H1 (cell line): ENCODE measurements around the gene PRLHR. TPM values are rescaled to one million over a fixed set of nuclear protein-coding genes. Genes with fewer than 3 reads are reported as not detected.

Source experiments
- CTCF ChIA-PET: fragments of 300-600 bp; sonication (Branson Sonifier 250); formaldehyde crosslinking; loops from one replicate; lab custom pipeline; 2021; ENCODE audit not compliant: partially characterized antibody; lab: Charles Lee
- POLR2A ChIA-PET: fragments of 300-600 bp; sonication (Branson Sonifier 250); formaldehyde crosslinking; loops from one replicate; lab custom pipeline; 2021; ENCODE audit warnings: inconsistent platforms; ENCODE audit not compliant: partially characterized antibody; lab: Charles Lee
- DNase-seq, 2 experiments: peaks; one replicate each; pipeline versions ENCODE4 v3.0.0 to v3.0.0-alpha.2; 2010 to 2022; ENCODE audit warnings: low spot score in 2 of 2, low read depth in 1 of 2, mixed read lengths in 1 of 2
- FAIRE-seq: peaks from 2 replicates; lab custom pipeline; 2011; peaks lifted over from hg19 to GRCh38; lab: Jason Lieb, UNC
- H2AFZ ChIP-seq: 2 replicates; pipeline ENCODE4 v1.8.1; 2012; ENCODE audit warnings: low read length, inconsistent platforms
- H2AK5ac ChIP-seq: 2 replicates; pipeline ENCODE4 v1.6.1; 2013; ENCODE audit warnings: low read depth, low read length
- H2BK120ac ChIP-seq: replicated peaks from 2 replicates; pipeline ENCODE3; 2013; ENCODE audit warnings: low read depth, low read length, inconsistent platforms
- H2BK12ac ChIP-seq: 2 replicates; pipeline ENCODE4 v1.6.1; 2013; ENCODE audit warnings: low read depth, low read length
- H2BK15ac ChIP-seq: 2 replicates; pipeline ENCODE4 v1.6.1; 2013; ENCODE audit warnings: low read length
- H2BK20ac ChIP-seq: 2 replicates; pipeline ENCODE4 v1.6.1; 2013; ENCODE audit warnings: low read length
- H2BK5ac ChIP-seq: 2 replicates; pipeline ENCODE4 v1.6.1; 2013; ENCODE audit warnings: low read depth, low read length
- H3K14ac ChIP-seq: 2 replicates; pipeline ENCODE4 v1.6.1; 2013; ENCODE audit warnings: inconsistent platforms; ENCODE audit not compliant: insufficient read length
- H3K18ac ChIP-seq: 2 replicates; pipeline ENCODE4 v1.6.1; 2013; ENCODE audit warnings: low read length; ENCODE audit errors: extremely low read depth
- H3K23ac ChIP-seq: 2 replicates; pipeline ENCODE4 v1.6.1; 2013; ENCODE audit warnings: inconsistent platforms; ENCODE audit not compliant: insufficient read length
- H3K23me2 ChIP-seq: 2 replicates; pipeline ENCODE4 v1.6.1; 2013; ENCODE audit warnings: low read depth, low read length
- H3K27ac ChIP-seq: 2 replicates; pipeline ENCODE4 v1.6.1; 2011; ENCODE audit warnings: low read depth, low read length, inconsistent platforms
- H3K27me3 ChIP-seq, 4 experiments: replicated peaks in 1 of 4; 1 replicate in 1 of 4; 2 replicates in 3 of 4; pipeline versions ENCODE4 v1.6.1 to v1.8.1; 2011 to 2013; ENCODE audit warnings: low read length in 3 of 4, mild to moderate bottlenecking in 3 of 4, inconsistent platforms in 2 of 4, mixed read lengths in 2 of 4, moderate library complexity in 1 of 4; ENCODE audit not compliant: control insufficient read depth in 3 of 4, insufficient read depth in 3 of 4; ENCODE audit errors: extremely low read depth in 1 of 4
- H3K36me3 ChIP-seq, 4 experiments: 2 replicates each; pipeline versions ENCODE4 v1.6.1 to v1.8.1; 2011 to 2013; ENCODE audit warnings: mild to moderate bottlenecking in 4 of 4, low read length in 3 of 4, moderate library complexity in 2 of 4, control low read depth in 1 of 4, inconsistent platforms in 1 of 4; ENCODE audit not compliant: insufficient read depth in 4 of 4, control insufficient read depth in 2 of 4
- H3K4ac ChIP-seq: replicated peaks from 2 replicates; pipeline ENCODE3; 2013; ENCODE audit warnings: low read length, low read depth, mixed read lengths, inconsistent platforms; ENCODE audit not compliant: insufficient read length
- H3K4me1 ChIP-seq, 4 experiments: replicated peaks in 1 of 4; 1 replicate in 1 of 4; 2 replicates in 3 of 4; pipeline versions ENCODE4 v1.6.1 to v1.8.1; 2011 to 2013; ENCODE audit warnings: low read length in 3 of 4, inconsistent platforms in 2 of 4, mixed read lengths in 1 of 4; ENCODE audit not compliant: insufficient read depth in 4 of 4, control insufficient read depth in 3 of 4
- H3K4me2 ChIP-seq, 2 experiments: 2 replicates each; pipeline versions ENCODE4 v1.6.1 to v1.8.1; 2011 to 2013; ENCODE audit warnings: low read depth in 2 of 2, low read length in 2 of 2, control low read depth in 1 of 2, inconsistent platforms in 1 of 2, mild to moderate bottlenecking in 1 of 2; ENCODE audit not compliant: insufficient read depth in 1 of 2
- H3K4me3 ChIP-seq, 4 experiments: fragments of 200-600, 300-600 bp in 1 of 4; sonication (generic), shearing (Covaris generic), sonication (Bioruptor Twin) in 1 of 4; 2 replicates each; pipeline versions ENCODE4 v1.5.1 to v1.8.1; 2011 to 2016; ENCODE audit warnings: low read length in 4 of 4, low read depth in 3 of 4, control low read depth in 2 of 4, inconsistent platforms in 2 of 4, mild to moderate bottlenecking in 2 of 4, mixed read lengths in 1 of 4, moderate library complexity in 1 of 4; ENCODE audit not compliant: insufficient read depth in 2 of 4; ENCODE audit errors: extremely low read depth in 1 of 4
- H3K56ac ChIP-seq: replicated peaks from 2 replicates; pipeline ENCODE3; 2013; ENCODE audit warnings: low read depth, mild to moderate bottlenecking, mixed read lengths, low read length, inconsistent platforms; ENCODE audit not compliant: insufficient read length
- H3K79me1 ChIP-seq: 2 replicates; pipeline ENCODE4 v1.6.1; 2013; ENCODE audit warnings: low read depth, low read length, control low read depth
- H3K79me2 ChIP-seq, 2 experiments: 2 replicates each; pipeline versions ENCODE4 v1.6.1 to v1.8.1; 2012 to 2013; ENCODE audit warnings: low read length in 2 of 2, mild to moderate bottlenecking in 2 of 2, inconsistent platforms in 1 of 2; ENCODE audit not compliant: insufficient read depth in 2 of 2, control insufficient read depth in 1 of 2
- H3K9ac ChIP-seq, 4 experiments: replicated peaks in 1 of 4; 1 replicate in 1 of 4; 2 replicates in 3 of 4; pipeline versions ENCODE4 v1.6.1 to v1.8.1; 2011 to 2013; ENCODE audit warnings: low read depth in 3 of 4, low read length in 3 of 4, control low read depth in 2 of 4, mild to moderate bottlenecking in 2 of 4, moderate library complexity in 2 of 4, inconsistent platforms in 1 of 4; ENCODE audit errors: extremely low read depth in 1 of 4
- H3K9me3 ChIP-seq, 2 experiments: 2 replicates each; pipeline versions ENCODE4 v1.6.1 to v1.8.1; 2012 to 2013; ENCODE audit warnings: mild to moderate bottlenecking in 2 of 2, moderate library complexity in 2 of 2, control low read depth in 1 of 2, inconsistent platforms in 1 of 2, low read depth in 1 of 2, low read length in 1 of 2, mixed read lengths in 1 of 2; ENCODE audit not compliant: insufficient read depth in 2 of 2
- H4K20me1 ChIP-seq, 2 experiments: replicated peaks in 1 of 2; 2 replicates each; pipeline versions ENCODE3 to v1.8.1; 2011 to 2013; ENCODE audit warnings: inconsistent platforms in 2 of 2, low read length in 2 of 2, mild to moderate bottlenecking in 1 of 2; ENCODE audit not compliant: insufficient read depth in 2 of 2, control insufficient read depth in 1 of 2
- H4K5ac ChIP-seq: 2 replicates; pipeline ENCODE4 v1.6.1; 2013; ENCODE audit warnings: low read length, low read depth, mixed read lengths, inconsistent platforms; ENCODE audit not compliant: insufficient read length
- H4K8ac ChIP-seq: 2 replicates; pipeline ENCODE4 v1.8.0; 2013; ENCODE audit warnings: mild to moderate bottlenecking, moderate library complexity, low read length, inconsistent platforms; ENCODE audit not compliant: insufficient read depth; ENCODE audit errors: extremely low read depth
- H4K91ac ChIP-seq: replicated peaks from 2 replicates; pipeline ENCODE3; 2013; ENCODE audit warnings: low read length, mixed read lengths, inconsistent platforms; ENCODE audit not compliant: insufficient read length
- WGBS, 2 experiments: shearing (Covaris generic) in 1 of 2; methylation state at CpG; one replicate each; pipeline versions ENCODE4 v1.1.6 to v1.1.7; 2013 to 2015; ENCODE audit warnings: low lambda C conversion rate in 2 of 2, mixed read lengths in 2 of 2, inconsistent platforms in 1 of 2, low coverage in 1 of 2, missing lambda C conversion rate in 1 of 2; ENCODE audit not compliant: insufficient replicate concordance in 2 of 2, insufficient coverage in 1 of 2, insufficient read length in 1 of 2; ENCODE audit errors: extremely low coverage in 1 of 2, missing lambda C conversion rate in 1 of 2; 5-methylcytosine and 5-hydroxymethylcytosine counted together
- polyA plus RNA-seq, 7 experiments: library from polyadenylated mRNA; depleted of rRNA in 3 of 7; stranded (reverse) in 5 of 7; unstranded in 2 of 7; fragments of >200 nt in 5 of 7; fragments of 200-250 nt in 2 of 7; gene quantifications; 1 replicate in 5 of 7; 2 replicates in 1 of 7; 4 replicates in 1 of 7; pipeline versions ENCODE4 v1.2.1 to v1.2.3, GENCODE V29; 2011 to 2013; ENCODE audit warnings: missing spikeins in 2 of 7, mixed read lengths in 2 of 7
- total RNA-seq: library from RNA; stranded (reverse); fragmentation: NEBNext Ultra II Directional; extraction: Animal tissue kit (Norgen Biotek cat#: 25700); gene quantifications from 2 replicates; pipeline ENCODE4 v1.2.1, GENCODE V29; 2021

Gene PRLHR
- total and polyA plus RNA-seq, 2 of the 8 experiments (the other 6 are each of a cell fraction or from before 2014, with no cell fraction given): not detected

- Histone ChIP-seq H3K79me2 (no peaks in the 10 kb centered on the region), H3K56ac (no peak overlapping the region), H2BK120ac (no peak overlapping the region), H3K23me2 (no peaks in the 10 kb centered on the region), H2AK5ac (no peak overlapping the region), H3K9me3 (peaks cover 0 to 7% of the 10 kb centered on the region in 2 experiments; a peak in 2 of 4 replicates), H4K5ac (no peak overlapping the region), H3K79me1 (no peaks in the 10 kb centered on the region), H3K4me3 (no peak overlapping the region), H3K4me1 (peaks cover 0 to 7% (median 2%) of the 10 kb centered on the region in 4 experiments; a peak in 4 of 7 replicates), H3K9ac (no peak overlapping the region), H3K27me3 (no peaks in the 10 kb centered on the region; a peak in 1 of 7 replicates), H4K20me1 (no peaks in the 10 kb centered on the region), H3K36me3 (no peaks in the 10 kb centered on the region), H2BK12ac (no peak overlapping the region), H2BK15ac (no peak overlapping the region), H3K4ac (no peak overlapping the region), H3K4me2 (no peak overlapping the region), H3K23ac (no peak overlapping the region), H2BK5ac (no peak overlapping the region), H4K91ac (no peak overlapping the region), H3K14ac (no peak overlapping the region), H2BK20ac (no peak overlapping the region), H4K8ac (no peak overlapping the region), H3K27ac (no peak overlapping the region), H3K18ac (no peak overlapping the region), H2AFZ (no peak overlapping the region)
- CTCF ChIA-PET: interaction anchor here (0.6 to 1.8 kb wide), 21 partner anchors 10 to 537 kb away, joined by 3 to 12 read pairs (median 4); no protein-coding TSS in a partner anchor
- 73% methylated on average over 3 of the region's 3 CpGs; no CpG with 5 or more reads in 1 of the 2 experiments for WGBS, 2 experiments
- FAIRE-seq: no peak
- POLR2A ChIA-PET: interaction anchor here (1.0 kb wide), 1 partner anchor 64 kb away, joined by 3 read pairs; no protein-coding TSS in a partner anchor
- no peak for DNase-seq
Observed at GRCh38 chr10:118564114-118564513, 31.3 kb downstream of the PRLHR start.
